Stimulated activated CD4-positive, alpha-beta T cell treated with anti-CD3 and anti-CD28 coated beads, Interleukin-1b, Interleukin-23, amount 100 ng/mL, for 48 hours (primary cell): ENCODE measurements around the gene OR8G5.
"Not testable (repeated sequence)": the region's sequence is repeated elsewhere in the genome, so short reads cannot be mapped to it uniquely, and the experiment has no call there.

Experiments
- DNase-seq: peaks from one replicate; pipeline ENCODE4 v3.0.0-alpha.2; 2020

Gene OR8G5, protein sequence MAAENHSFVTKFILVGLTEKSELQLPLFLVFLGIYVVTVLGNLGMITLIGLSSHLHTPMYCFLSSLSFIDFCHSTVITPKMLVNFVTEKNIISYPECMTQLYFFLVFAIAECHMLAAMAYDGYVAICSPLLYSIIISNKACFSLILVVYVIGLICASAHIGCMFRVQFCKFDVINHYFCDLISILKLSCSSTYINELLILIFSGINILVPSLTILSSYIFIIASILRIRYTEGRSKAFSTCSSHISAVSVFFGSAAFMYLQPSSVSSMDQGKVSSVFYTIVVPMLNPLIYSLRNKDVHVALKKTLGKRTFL

GRCh38 chr11:124256076-124256475 is at the start of gene OR8G5:
Gene OR8G5 (plus strand): TSS chr11:124256376. CDS start chr11:124264932, 8,556 bp downstream.
- DNase-seq = no peak

GRCh38 chr11:124207102-124207792 is 48.9 kb upstream of the OR8G5 start:
- no peak for DNase-seq

- DNase-seq = no peak
Observed at GRCh38 chr11:124209824-124210357, 46.3 kb upstream of the OR8G5 start.

DNA sequence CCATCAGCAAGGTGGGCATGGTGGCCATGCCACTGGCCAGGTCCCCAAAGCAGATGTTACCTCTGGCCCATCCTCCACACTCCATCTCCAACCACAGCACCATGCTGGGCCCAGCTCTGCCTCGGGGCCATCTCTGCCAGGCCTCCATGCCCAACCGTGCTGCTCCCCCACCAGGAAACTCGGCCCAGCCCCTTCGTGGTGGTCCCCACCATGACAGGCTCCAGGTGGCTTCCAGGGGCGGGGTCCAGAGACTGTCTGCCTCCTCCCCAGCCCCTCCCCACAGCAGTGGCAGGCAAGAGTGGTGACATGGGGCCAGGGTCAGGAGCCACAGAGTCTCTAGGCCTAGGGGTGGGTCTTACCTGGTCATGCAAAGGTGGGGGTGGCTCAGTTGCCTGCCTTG is 45.8 kb upstream of the OR8G5 start:
- DNase-seq = no peak

DNA sequence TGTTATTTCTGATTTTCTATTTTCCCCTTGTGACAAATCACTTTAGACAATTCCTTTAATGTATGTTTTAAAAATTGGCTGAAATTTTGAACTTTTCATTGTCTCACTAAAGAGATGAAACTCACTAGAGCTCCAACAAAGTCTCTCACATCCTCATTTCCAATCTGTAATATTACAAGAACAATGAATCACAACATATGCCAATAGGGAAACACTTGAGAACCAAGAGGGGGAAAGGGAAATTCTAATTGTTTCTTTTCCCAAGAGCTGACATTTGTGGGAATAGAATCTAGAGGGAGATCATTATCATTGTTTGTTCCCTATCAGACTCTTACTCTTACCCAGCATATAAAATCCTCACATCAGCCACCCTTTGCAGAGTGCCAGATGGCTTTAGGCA is 44.9 kb upstream of the OR8G5 start:
- no peak for DNase-seq

- DNase-seq = no peak
Observed at GRCh38 chr11:124214027-124214426, 42.1 kb upstream of the OR8G5 start.

DNA sequence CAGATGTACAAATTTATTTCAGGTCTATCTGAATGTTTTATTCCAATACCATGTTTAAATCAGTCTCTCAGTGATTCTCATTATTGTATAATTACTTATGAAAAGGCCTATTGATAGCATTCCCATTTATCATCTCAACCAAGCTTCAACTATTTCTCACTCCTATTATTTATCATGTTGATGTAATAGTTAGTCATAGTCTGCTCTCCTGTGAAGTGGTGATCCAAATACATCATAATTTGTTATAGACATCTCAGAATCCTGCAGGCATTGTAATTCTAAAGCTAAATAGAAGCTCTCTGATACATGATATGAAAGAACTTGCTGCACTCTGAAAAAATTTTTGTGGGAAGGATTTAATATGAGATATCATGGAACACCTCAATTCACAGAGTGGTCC is 37.0 kb upstream of the OR8G5 start:
- no peak for DNase-seq

GRCh38 chr11:124222407-124222806 is 33.8 kb upstream of the OR8G5 start:
- no peak for DNase-seq

DNA sequence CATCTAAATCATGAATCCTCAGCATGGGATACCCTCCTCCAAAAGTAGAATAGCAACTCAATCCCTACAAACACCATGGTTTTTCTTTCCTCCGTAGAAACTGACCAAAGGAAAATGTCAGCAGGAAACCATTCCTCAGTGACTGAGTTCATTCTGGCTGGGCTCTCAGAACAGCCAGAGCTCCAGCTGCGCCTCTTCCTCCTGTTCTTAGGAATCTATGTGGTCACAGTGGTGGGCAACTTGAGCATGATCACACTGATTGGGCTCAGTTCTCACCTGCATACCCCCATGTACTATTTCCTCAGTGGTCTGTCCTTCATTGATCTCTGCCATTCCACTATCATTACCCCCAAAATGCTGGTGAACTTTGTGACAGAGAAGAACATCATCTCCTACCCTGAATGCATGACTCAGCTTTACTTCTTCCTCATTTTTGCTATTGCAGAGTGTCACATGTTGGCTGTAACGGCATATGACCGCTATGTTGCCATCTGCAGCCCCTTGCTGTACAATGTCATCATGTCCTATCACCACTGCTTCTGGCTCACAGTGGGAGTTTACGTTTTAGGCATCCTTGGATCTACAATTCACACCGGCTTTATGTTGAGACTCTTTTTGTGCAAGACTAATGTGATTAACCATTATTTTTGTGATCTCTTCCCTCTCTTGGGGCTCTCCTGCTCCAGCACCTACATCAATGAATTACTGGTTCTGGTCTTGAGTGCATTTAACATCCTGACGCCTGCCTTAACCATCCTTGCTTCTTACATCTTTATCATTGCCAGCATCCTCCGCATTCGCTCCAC is 31.4 kb upstream of the OR8G5 start:
- not testable (repeated sequence) for DNase-seq

DNA sequence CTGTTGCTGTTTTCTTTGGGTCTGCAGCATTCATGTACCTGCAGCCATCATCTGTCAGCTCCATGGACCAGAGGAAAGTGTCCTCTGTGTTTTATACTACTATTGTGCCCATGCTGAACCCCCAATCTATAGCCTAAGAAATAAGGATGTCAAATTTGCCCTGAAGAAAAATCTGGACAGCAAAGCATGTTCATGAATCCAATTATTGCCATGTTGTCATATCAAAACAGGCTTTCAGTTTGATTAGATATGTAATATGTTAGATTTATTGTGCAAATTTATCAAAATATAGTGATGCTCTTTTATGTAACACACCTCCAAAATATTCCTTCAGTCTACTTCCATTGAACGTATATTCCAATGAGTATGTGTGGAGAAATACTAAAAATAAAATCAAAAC is 30.7 kb upstream of the OR8G5 start:
- no peak for DNase-seq

- no peak for DNase-seq
Observed at GRCh38 chr11:124233376-124233775, 22.8 kb upstream of the OR8G5 start.

- no peak for DNase-seq
Observed at GRCh38 chr11:124238512-124238911, 17.7 kb upstream of the OR8G5 start.

DNA sequence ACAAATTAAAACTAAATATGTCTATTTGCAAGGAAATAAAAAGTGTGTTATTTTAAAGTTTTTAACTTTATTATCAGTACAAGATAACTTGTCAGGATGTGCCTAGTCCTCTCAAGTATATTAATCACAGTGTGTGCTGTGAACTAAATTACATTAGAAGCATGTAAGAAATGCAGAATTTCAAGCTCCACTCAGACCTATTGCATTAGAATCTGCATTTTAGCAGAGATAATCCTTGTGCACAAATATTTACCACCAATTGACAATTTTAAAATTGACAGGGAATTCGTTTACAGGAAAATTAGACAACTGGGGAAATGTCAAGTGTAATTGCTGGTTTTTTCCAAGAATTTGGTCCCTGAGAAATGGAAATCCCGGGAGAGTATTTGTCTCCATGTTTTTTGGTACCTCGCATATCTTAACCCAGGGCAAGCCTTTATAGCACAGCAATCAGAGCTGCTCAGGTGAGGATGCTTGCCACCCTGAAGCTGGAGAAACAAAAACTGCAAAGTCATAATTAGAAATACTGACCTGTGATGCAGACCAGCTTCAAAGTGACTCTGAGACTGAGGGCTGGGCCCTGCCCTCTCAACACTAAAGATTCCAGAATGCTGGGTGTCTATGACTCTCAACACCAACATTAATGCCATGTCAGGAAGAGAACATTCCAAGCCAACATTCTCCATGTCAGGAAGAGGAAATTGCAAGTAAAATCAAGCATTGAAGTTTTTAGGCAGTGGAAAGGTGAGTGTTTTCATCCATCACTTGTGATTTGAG is 15.4 kb upstream of the OR8G5 start, which contains the start of gene OR8G1:
Gene OR8G1 (plus strand): TSS at position 475 of the 777 bp plus-strand sequence. CDS start 8,581 bp downstream, outside the sequence.
- DNase-seq = no peak

DNA sequence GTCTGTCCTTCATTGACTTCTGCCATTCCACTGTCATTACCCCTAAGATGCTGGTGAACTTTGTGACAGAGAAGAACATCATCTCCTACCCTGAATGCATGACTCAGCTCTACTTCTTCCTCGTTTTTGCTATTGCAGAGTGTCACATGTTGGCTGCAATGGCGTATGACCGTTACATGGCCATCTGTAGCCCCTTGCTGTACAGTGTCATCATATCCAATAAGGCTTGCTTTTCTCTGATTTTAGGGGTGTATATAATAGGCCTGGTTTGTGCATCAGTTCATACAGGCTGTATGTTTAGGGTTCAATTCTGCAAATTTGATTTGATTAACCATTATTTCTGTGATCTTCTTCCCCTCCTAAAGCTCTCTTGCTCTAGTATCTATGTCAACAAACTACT is 6.3 kb upstream of the OR8G5 start:
- not testable (repeated sequence) for DNase-seq

GRCh38 chr11:124265041-124265440 is 8.9 kb downstream of the OR8G5 start:
- not testable (repeated sequence) for DNase-seq

DNA sequence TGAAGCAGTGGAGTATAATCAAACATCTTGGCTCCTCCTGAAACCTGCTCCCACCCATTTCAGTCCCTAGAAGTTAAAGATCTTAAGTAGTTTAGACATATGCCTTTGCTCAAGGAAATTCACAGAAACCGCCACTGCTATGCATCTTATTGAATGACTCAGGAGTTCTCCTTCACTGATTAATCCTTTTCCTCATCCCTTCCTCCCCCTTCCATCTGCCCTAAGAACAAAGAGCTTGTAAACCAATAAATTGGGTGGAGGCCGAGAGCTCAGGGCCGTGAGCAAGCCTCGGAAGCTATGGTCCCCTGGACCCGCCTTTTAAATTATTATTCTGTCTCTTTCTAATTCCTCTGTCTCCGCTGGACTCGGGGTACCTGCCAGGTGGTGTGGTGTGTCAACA is 14.7 kb downstream of the OR8G5 start:
- DNase-seq = not testable (repeated sequence)

DNA sequence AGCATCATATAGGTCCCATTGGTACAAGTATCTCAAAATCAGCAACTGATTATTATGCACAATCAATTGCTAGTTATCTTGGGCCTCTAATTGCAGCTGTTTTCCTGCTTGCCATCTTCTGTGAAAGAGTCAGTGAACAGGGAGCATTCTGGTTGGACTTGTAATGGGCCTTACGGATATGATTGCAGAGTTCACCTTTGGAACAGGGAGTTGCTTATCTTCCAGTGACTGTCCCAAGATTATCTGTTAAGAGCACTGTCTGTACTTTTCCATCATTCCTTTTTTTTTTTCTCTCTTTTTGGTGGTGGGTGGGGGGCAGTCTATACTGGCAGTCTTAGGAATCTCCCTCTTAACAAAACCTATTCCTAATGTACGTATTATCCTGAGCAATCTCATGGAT is 17.8 kb downstream of the OR8G5 start:
- DNase-seq = no peak

DNA sequence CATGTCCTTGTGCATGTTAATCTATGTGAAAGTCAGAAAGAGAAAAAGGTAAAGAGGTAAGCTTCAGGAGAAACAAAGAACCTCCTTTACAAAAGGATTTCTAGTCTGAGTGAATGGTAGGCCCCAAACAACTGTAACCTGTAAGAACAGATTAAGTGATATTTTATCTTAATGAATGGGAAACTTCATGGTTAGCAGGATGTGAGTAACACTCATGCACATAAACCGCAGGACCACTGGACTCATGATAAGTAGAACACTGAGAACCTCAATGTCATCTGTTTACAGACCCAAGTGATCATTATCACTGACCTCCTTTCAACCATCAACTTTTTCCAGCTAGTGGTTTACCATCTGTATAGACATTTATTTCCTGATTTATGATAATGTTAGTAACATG is 19.9 kb downstream of the OR8G5 start:
- no peak for DNase-seq

GRCh38 chr11:124277207-124277606 is 21.0 kb downstream of the OR8G5 start:
- no peak for DNase-seq

DNA sequence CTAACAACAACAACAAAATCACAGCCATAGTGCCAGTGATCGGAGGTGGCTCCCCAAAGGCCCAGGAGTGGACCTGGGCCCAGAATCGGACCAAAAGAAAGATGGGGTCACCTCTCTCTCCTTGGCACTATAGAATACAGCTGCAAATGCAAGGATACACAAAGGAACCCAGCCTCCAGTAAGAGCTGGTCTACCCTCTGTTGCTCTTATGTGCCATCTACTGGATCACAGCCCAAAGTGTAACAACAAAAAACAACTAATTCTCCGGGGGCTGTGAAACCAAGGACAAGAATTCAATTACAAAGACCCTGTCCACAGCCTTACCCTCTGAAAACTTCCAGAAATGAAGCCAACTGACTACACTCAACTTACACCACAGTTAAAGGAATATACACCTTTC is 21.6 kb downstream of the OR8G5 start:
- DNase-seq = no peak

DNA sequence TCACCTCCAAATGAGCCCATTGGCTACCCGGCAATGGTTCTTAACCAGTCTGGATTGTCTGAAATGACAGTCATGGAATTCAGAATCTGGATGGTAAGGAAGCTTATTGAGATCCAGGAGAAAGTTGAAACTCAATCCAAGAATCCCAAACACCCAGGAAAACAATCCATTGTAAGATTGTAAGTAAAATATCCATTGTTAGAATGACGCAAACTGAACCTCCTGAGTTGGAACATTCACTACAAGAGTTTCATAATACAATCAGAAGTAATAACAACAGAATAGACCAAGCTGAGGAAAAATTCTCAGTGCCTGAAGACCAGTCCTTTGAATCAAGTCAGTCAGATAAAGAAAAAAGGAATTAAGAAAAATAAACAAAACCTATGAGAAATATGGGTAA is 22.1 kb downstream of the OR8G5 start:
- no peak for DNase-seq

GRCh38 chr11:124285610-124286344 is 29.6 kb downstream of the OR8G5 start:
- DNase-seq = no peak
